GM12878 (cell line): ENCODE results near the gene HMCN2. TPM values are rescaled to one million over a fixed set of nuclear protein-coding genes. Genes with fewer than 3 reads are reported as not detected.

Experiments used
- ATAC-seq: fragments of 200-7000 bp; cut with Tn5 transposase; 3 replicates; pipeline ENCODE4 v1.9.1; 2020; ENCODE audit warnings: mild to moderate bottlenecking, moderate library complexity
- BruUV-seq: library from RNA; stranded (reverse); fragments of 400-500 nt; replicated peaks from 2 replicates; lab custom pipeline; 2021; lab: Mats Ljungman, UMichigan
- CTCF ChIA-PET: fragments of 300-600 bp; sonication (Branson Sonifier 250); formaldehyde crosslinking; extraction: SDS; loops from one replicate; lab custom pipeline; 2021; ENCODE audit warnings: inconsistent platforms; lab: Yijun Ruan, JAX
- POLR2A ChIA-PET: fragments of 350-600 bp; formaldehyde crosslinking; extraction: SDS; loops from one replicate; lab custom pipeline; 2021; ENCODE audit warnings: inconsistent platforms; lab: Charles Lee
- RAD21 ChIA-PET: fragments of 300-600 bp; sonication (Branson Sonifier 250); formaldehyde crosslinking; loops from one replicate; lab custom pipeline; 2023; ENCODE audit warnings: antibody characterized with exemption; ENCODE audit not compliant: unreplicated experiment; lab: Charles Lee
- SMC1A ChIA-PET: fragments of 300-600 bp; sonication (Branson Sonifier 250); formaldehyde crosslinking; loops from one replicate; lab custom pipeline; 2023; ENCODE audit not compliant: unreplicated experiment, uncharacterized antibody; lab: Charles Lee
- DNase-seq: peaks from one replicate; pipeline ENCODE4 v3.0.0-alpha.2; 2011; ENCODE audit warnings: low read depth, low spot score
- FAIRE-seq: peaks from 3 replicates; lab custom pipeline; 2011; peaks lifted over from hg19 to GRCh38; lab: Jason Lieb, UNC
- H2AFZ ChIP-seq: 2 replicates; pipeline ENCODE4 v1.6.0; 2011; ENCODE audit warnings: low read depth, low read length, control low read depth; ENCODE audit not compliant: control insufficient read depth
- H3K27ac ChIP-seq: 2 replicates; pipeline ENCODE4 v1.5.1; 2011; ENCODE audit warnings: control low read depth; ENCODE audit not compliant: control insufficient read depth, insufficient read depth
- H3K27me3 ChIP-seq, 2 experiments: replicated peaks in 1 of 2; 2 replicates each; pipeline versions ENCODE4 v1.6.0 to v1.6.1; 2011; ENCODE audit warnings: low read length in 1 of 2; ENCODE audit not compliant: control insufficient read depth in 2 of 2, insufficient read depth in 2 of 2
- H3K36me3 ChIP-seq, 2 experiments: 2 replicates each; pipeline ENCODE4 v1.5.1; 2011; ENCODE audit warnings: low read length in 1 of 2; ENCODE audit not compliant: control insufficient read depth in 2 of 2, insufficient read depth in 2 of 2
- H3K4me1 ChIP-seq: 2 replicates; pipeline ENCODE4 v1.6.1; 2011; ENCODE audit warnings: mild to moderate bottlenecking, low read length, moderate library complexity, mixed read lengths; ENCODE audit not compliant: control insufficient read depth, insufficient read depth
- H3K4me2 ChIP-seq: 2 replicates; pipeline ENCODE4 v1.6.0; 2011; ENCODE audit warnings: control low read depth; ENCODE audit not compliant: control insufficient read depth, insufficient read depth
- H3K4me3 ChIP-seq: fragments of 200-600 bp; sonication (generic); 2 replicates; pipeline ENCODE4 v1.5.1; 2016
- H3K79me2 ChIP-seq: 2 replicates; pipeline ENCODE4 v1.6.0; 2011; ENCODE audit warnings: low read length; ENCODE audit not compliant: control insufficient read depth, insufficient read depth
- H3K9ac ChIP-seq: 2 replicates; pipeline ENCODE4 v1.8.0; 2011; ENCODE audit warnings: low read length, control low read depth, mixed read lengths; ENCODE audit not compliant: control insufficient read depth, insufficient read depth
- H3K9me3 ChIP-seq: replicated peaks from 3 replicates; pipeline ENCODE4 v1.5.1; 2011; ENCODE audit warnings: mild to moderate bottlenecking, low read length; ENCODE audit not compliant: control insufficient read depth, insufficient read depth
- H4K20me1 ChIP-seq: 2 replicates; pipeline ENCODE4 v1.6.0; 2011; ENCODE audit not compliant: control insufficient read depth, insufficient read depth
- BACH1 ChIP-seq: fragments of 450-650 bp; IDR thresholded peaks from 2 replicates; pipeline ENCODE4 v1.6.1; 2017; ENCODE audit warnings: mild to moderate bottlenecking, borderline replicate concordance
- CREM ChIP-seq: IDR thresholded peaks from 2 replicates; pipeline ENCODE4 v1.6.1; 2014; ENCODE audit warnings: antibody characterized with exemption, low read depth
- FOXM1 ChIP-seq: IDR thresholded peaks from 2 replicates; pipeline ENCODE4 v1.6.1; 2012; ENCODE audit warnings: low read depth, mild to moderate bottlenecking, inconsistent platforms, low read length, moderate library complexity
- JUNB ChIP-seq: IDR thresholded peaks from 2 replicates; pipeline ENCODE4 v1.6.1; 2016; ENCODE audit warnings: antibody characterized with exemption, mild to moderate bottlenecking
- KLF5 ChIP-seq: fragments of 450-650 bp; IDR thresholded peaks from 2 replicates; pipeline ENCODE4 v1.6.1; 2014; ENCODE audit warnings: mild to moderate bottlenecking; ENCODE audit not compliant: partially characterized antibody
- MYB ChIP-seq: fragments of 150-350 bp; IDR thresholded peaks from 2 replicates; pipeline ENCODE4 v1.6.1; 2014; ENCODE audit warnings: mild to moderate bottlenecking, low read depth, low read length, borderline replicate concordance
- POLR2AphosphoS5 ChIP-seq: IDR thresholded peaks from 2 replicates; pipeline ENCODE4 v1.6.1; 2011; ENCODE audit warnings: mild to moderate bottlenecking, low read length, inconsistent platforms
- SIX5 ChIP-seq: IDR thresholded peaks from 2 replicates; pipeline ENCODE4 v1.6.1; 2011; ENCODE audit warnings: mild to moderate bottlenecking, low read depth, low read length, moderate library complexity; ENCODE audit not compliant: severe bottlenecking
- SUPT20H ChIP-seq: IDR thresholded peaks from 2 replicates; pipeline ENCODE4 v1.6.1; 2011; ENCODE audit warnings: low read depth, mild to moderate bottlenecking, low read length, moderate library complexity, borderline replicate concordance; ENCODE audit not compliant: control insufficient read depth
- TAF1 ChIP-seq: IDR thresholded peaks from 2 replicates; pipeline ENCODE4 v1.6.1; 2011; ENCODE audit warnings: mild to moderate bottlenecking, low read depth, low read length, borderline replicate concordance
- ZBED1 ChIP-seq: IDR thresholded peaks from 2 replicates; pipeline ENCODE4 v1.6.1; 2016; ENCODE audit warnings: borderline replicate concordance
- WGBS: methylation state at CpG from one replicate; pipeline ENCODE4 v1.1.6; 2016; ENCODE audit warnings: low lambda C conversion rate; ENCODE audit not compliant: insufficient replicate concordance, insufficient coverage; ENCODE audit errors: missing lambda C conversion rate; 5-methylcytosine and 5-hydroxymethylcytosine counted together
- in situ Hi-C: fragments of 300-500 bp; cut with MboI; formaldehyde crosslinking; loops from 9 replicates; pipeline ENCODE4 v1.14.3; 2018; ENCODE audit warnings: mixed read lengths
- intact Hi-C: fragments of 100-400 bp; cut with micrococcal nuclease; formaldehyde crosslinking; loops from one replicate; pipeline ENCODE4 v1.14.2; 2022; ENCODE audit not compliant: unreplicated experiment
- polyA plus RNA-seq, 11 experiments: library from polyadenylated mRNA; depleted of rRNA in 4 of 11; unstranded in 6 of 11; stranded (reverse) in 5 of 11; fragments of >200 nt; fragmentation: Nextera tagmentation in 4 of 11; fragmentation: Illumina TruSeq in 1 of 11; extraction: Ambion mirVana in 4 of 11; extraction: Trizol in 1 of 11; gene quantifications; 1 replicate in 1 of 11; 2 replicates in 10 of 11; pipeline versions ENCODE4 v1.2.1 to v1.2.3, GENCODE V29; 2011 to 2016; ENCODE audit warnings: inconsistent platforms in 2 of 11, missing spikeins in 2 of 11, low read depth in 1 of 11
- total RNA-seq, 4 experiments: library from RNA; depleted of rRNA in 3 of 4; stranded (reverse); fragments of >200 nt in 3 of 4; fragmentation: Illumina TruSeq in 1 of 4; extraction: Trizol in 1 of 4; gene quantifications; 2 replicates each; pipeline versions ENCODE4 v1.2.1 to v1.2.3, GENCODE V29; 2013 to 2021
- TF ChIP-seq, protein P1 (sequence below): IDR thresholded peaks from 2 replicates; pipeline ENCODE4 v1.6.1; 2011; ENCODE audit warnings: borderline replicate concordance, low read depth, mild to moderate bottlenecking, moderate library complexity, mixed read lengths, low read length; ENCODE audit not compliant: insufficient read depth; ENCODE audit errors: extremely low read length
- TF ChIP-seq, protein P2 (sequence below): fragments of 450-650 bp; IDR thresholded peaks from 2 replicates; pipeline ENCODE4 v1.6.1; 2017; ENCODE audit warnings: borderline replicate concordance
- TF ChIP-seq, protein P3 (sequence below): fragments of 450-650 bp; IDR thresholded peaks from 2 replicates; pipeline ENCODE4 v1.6.1; 2017; ENCODE audit warnings: mild to moderate bottlenecking

Gene HMCN2
- total and polyA plus RNA-seq, 10 of the 15 experiments (the other 5 are each of a cell fraction or from before 2014, with no cell fraction given): 0.04 TPM; not detected in 9

DNA sequence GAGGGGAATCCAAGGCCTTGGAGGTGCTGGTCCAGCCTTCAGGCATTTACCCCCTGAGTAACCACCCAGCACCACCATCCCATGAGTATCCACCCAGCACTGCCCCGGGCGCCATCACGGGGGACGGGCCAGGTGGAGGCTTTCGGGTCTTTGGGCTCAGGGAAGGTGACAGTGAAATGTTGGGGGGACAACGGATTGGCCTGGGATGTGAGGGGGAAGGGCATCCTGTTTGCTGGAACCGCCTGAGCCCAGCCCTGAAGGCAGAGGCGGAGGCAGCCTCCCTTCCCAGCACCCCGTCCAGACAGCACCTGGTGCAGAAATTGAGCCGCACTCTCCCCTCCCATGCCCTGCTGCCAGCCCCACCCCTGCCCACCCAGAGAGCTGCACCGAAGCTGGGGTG is 196.2 kb downstream of the HMCN2 start:
- POLR2A ChIA-PET: no interaction called here

More for the DNA sequence above, 196.2 kb downstream of the HMCN2 start:
- intact Hi-C loops (loop anchor here (1.0 kb wide), 1 partner anchor 221 kb away; no protein-coding TSS in a partner anchor), in situ Hi-C loops (no loop called here)
- Histone ChIP-seq H4K20me1 (no peaks in the 10 kb centered on the region), H3K36me3 (no peaks in the 10 kb centered on the region), H3K4me2 (no peak overlapping the region), H3K4me1 (no peaks in the 10 kb centered on the region), H3K9me3 (no peaks in the 10 kb centered on the region), H3K9ac (no peak overlapping the region), H3K27me3 (peaks cover 0 to 2% of the 10 kb centered on the region in 2 experiments; a peak in 2 of 4 replicates), H3K4me3 (no peak overlapping the region), H3K27ac (no peak overlapping the region), H3K79me2 (no peaks in the 10 kb centered on the region), H2AFZ (no peak overlapping the region)
- SMC1A ChIA-PET: interaction anchor here (2.2 kb wide), 1 partner anchor 220 kb away, joined by 7 read pairs; no protein-coding TSS in a partner anchor
- ATAC-seq: no peak
- 25% methylated on average over 11 of the region's 11 CpGs for WGBS
- CTCF ChIA-PET: interaction anchor here (1.2 to 9.4 kb wide), 2 partner anchors 14 to 220 kb away, joined by 3 to 111 read pairs; no protein-coding TSS in a partner anchor
- RAD21 ChIA-PET: interaction anchor here (1.5 kb wide), 1 partner anchor 221 kb away, joined by 13 read pairs; no protein-coding TSS in a partner anchor
- BruUV-seq: no TSS peak
- FAIRE-seq: no peak
- TF ChIP-seq MYB (no peak), TAF1 (no peak), CREM (no peak), KLF5 (no peak), BACH1 (no peak), SUPT20H (no peak), FOXM1 (no peak), JUNB (no peak), ZBED1 (no peak), SIX5 (no peak), POLR2AphosphoS5 (no peak)
- TF ChIP-seq, protein P1, sequence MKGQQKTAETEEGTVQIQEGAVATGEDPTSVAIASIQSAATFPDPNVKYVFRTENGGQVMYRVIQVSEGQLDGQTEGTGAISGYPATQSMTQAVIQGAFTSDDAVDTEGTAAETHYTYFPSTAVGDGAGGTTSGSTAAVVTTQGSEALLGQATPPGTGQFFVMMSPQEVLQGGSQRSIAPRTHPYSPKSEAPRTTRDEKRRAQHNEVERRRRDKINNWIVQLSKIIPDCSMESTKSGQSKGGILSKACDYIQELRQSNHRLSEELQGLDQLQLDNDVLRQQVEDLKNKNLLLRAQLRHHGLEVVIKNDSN: no peak
- TF ChIP-seq, protein P2, sequence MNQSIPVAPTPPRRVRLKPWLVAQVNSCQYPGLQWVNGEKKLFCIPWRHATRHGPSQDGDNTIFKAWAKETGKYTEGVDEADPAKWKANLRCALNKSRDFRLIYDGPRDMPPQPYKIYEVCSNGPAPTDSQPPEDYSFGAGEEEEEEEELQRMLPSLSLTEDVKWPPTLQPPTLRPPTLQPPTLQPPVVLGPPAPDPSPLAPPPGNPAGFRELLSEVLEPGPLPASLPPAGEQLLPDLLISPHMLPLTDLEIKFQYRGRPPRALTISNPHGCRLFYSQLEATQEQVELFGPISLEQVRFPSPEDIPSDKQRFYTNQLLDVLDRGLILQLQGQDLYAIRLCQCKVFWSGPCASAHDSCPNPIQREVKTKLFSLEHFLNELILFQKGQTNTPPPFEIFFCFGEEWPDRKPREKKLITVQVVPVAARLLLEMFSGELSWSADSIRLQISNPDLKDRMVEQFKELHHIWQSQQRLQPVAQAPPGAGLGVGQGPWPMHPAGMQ: no peak
- TF ChIP-seq, protein P3, sequence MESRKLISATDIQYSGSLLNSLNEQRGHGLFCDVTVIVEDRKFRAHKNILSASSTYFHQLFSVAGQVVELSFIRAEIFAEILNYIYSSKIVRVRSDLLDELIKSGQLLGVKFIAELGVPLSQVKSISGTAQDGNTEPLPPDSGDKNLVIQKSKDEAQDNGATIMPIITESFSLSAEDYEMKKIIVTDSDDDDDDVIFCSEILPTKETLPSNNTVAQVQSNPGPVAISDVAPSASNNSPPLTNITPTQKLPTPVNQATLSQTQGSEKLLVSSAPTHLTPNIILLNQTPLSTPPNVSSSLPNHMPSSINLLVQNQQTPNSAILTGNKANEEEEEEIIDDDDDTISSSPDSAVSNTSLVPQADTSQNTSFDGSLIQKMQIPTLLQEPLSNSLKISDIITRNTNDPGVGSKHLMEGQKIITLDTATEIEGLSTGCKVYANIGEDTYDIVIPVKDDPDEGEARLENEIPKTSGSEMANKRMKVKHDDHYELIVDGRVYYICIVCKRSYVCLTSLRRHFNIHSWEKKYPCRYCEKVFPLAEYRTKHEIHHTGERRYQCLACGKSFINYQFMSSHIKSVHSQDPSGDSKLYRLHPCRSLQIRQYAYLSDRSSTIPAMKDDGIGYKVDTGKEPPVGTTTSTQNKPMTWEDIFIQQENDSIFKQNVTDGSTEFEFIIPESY: no peak
- no peak for DNase-seq
